GM19035 (cell line): ENCODE results near the gene ARFGAP1.
"Not testable (repeated sequence)": the region's sequence is repeated elsewhere in the genome, so short reads cannot be mapped to it uniquely, and the experiment has no call there.

ENCODE experiments used
- ATAC-seq: cut with Tn5 transposase; IDR thresholded peaks from one replicate; pipeline ENCODE4 v1.9.1; 2021; ENCODE audit not compliant: unreplicated experiment

ARFGAP1 gene

GRCh38 chr20:63330940-63331339 is 58.3 kb downstream of the ARFGAP1 start:
- no peak for ATAC-seq

GRCh38 chr20:63331741-63332400 is 59.3 kb downstream of the ARFGAP1 start:
- no peak for ATAC-seq

DNA sequence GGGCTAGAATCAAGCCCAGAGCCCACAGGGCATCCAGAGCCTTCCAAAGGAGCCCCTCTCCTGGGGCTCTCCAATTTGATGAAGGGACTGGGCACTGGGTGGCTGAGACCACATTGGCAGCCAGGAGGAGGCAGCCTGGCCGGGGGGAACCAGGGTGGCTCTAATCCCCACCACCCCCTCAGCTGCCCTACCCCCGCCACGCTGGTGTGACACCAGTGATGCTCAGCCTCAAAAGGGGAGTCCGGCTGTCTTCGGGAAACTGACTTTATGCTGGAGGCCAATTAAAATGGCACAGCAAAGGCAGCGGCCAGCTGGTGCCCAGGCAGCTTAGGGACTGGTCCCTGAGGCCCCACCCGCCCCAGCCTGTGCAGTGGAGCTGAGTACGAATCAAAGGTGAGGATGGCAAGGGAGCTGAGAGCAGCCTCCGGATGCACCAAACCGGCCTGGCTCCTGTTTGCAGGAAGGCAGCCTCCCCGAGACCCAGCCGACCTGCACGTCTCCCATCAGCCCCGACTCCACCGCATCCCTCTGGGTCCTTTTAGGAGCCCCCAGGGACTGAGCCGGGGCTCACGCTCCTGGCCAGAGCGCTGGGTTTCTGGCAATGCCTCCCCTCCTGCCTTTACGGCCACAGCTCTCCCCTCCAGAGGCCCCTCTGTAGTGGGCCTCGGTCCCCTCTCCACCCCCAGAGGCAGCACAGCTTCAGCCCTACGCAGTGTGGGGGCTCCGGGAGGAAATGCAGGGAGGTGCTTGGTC is 60.1 kb downstream of the ARFGAP1 start:
- ATAC-seq, result no peak

DNA sequence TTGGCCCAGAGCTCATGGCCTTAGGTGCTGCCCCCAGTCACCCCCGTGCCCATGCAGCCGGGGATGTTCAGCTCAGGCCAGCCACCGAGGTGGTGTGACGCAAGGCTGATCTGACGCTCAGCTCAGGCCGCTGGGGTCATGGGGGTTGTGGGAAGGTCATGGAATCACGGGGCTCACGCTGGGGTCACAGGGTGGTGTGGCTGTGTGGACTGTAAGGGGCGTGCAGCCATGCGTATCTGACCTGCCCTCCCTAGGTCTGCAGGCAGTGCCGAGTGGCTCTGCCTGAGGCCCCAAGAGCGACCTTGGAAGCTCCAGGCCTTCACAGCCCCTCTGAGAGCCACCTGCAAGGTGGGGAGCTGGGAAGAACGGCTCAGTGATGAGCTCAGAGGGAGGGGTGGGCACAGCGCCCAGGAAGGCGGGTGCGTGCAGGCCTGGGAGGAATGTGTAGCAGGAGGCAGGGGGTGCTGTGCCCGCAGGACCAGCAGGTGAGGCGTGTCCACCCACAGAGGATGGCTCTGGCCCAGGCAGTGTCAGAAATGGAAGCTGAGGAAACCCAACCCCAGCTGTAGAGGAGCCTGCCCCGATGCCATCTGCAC is 60.7 kb downstream of the ARFGAP1 start:
- no peak for ATAC-seq

DNA sequence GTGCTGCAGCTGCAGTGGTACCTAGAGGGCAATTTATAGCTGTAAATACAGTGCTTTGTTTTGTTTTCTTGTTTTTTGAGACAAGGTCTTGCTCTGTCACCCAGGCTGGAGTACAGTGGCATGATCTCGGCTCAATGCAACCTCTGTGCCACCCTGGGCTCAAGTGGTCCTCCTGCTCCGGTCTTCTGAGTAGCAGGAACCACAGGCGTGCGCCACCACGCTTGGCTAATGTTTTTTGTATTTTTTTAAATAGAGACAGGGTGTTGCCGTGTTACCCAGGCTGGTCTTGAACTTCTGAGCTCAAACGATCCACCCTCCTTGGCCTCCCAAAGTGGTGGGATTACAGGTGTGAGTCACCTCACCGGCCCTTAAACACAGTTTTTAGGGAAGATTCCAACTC is 61.7 kb downstream of the ARFGAP1 start:
- no peak for ATAC-seq

DNA sequence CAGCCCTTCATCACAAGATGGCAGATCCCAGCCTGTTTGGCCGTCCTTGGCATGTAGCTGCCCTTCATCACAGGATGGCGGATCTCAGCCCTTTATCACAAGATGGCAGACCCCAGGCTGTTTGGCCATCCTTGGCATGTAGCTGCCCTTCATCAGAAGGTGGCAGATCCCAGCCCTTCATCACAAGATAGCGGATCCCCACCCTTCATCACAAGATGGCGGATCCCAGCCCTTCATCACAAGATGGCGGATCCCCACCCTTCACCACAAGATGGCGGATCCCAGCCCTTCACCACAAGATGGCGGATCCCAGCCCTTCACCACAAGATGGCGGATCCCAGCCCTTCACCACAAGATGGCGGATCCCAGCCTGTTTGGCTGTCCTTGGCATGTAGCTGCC is 62.4 kb downstream of the ARFGAP1 start:
- ATAC-seq, result not testable (repeated sequence)

DNA sequence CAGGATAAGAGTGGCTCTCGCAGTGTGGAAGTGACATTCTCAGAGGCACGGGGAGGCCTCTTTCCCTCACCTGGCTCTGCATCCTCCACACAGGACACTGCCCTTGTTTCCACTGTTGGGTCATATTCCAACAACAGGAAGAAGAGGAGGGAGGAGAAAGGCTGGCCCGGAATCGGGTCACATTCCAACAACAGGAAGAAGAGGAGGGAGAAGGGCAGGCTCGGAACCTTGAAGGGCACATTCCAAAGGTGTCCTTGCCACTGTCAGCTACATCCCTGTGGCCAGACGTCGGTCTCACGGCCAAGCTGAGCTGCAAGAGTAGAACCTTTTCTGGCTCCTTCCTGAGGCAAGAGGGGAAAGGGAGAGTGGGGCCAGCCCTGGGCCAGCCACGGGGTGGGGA is 63.1 kb downstream of the ARFGAP1 start:
- ATAC-seq, result no peak

GRCh38 chr20:63336232-63336752 is 63.7 kb downstream of the ARFGAP1 start:
- no peak for ATAC-seq

DNA sequence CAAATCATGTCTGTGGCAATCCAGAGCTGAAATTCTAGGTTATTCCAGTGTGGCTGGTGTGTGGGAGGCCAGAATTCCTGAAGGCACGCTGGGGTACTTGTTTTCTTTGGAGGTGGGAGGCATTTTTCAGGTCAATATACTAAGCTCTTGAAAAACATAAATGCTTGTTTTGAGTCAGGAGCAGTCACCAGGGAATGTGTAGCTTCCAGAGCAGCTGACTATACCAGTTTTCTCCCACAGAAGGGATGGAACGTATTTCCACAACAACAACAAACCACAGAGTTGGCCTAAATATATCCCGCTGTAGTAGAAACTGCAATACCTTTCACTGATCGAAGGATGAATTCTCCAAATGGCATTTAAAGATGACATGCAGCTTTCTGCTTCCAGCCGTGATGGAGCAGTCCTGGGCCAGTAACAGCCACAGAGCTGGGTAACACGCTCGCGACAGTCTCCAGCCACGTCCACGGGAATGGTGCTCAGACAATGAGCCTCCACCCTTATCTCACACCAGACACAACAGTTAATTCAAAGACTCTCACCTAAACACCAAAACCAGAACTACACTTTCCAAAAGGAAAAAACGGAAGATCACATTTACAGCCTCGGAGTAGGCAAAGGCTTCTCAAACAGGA is 65.3 kb downstream of the ARFGAP1 start:
- no peak for ATAC-seq
